NCI-H69 (cell line): ENCODE results near the gene PXMP2.
"Not testable (repeated sequence)": the region's sequence is repeated elsewhere in the genome, so short reads cannot be mapped to it uniquely, and the experiment has no call there.

ENCODE experiments used
- DNase-seq: peaks from one replicate; lab custom pipeline; 2025; lab: John Stamatoyannopoulos, UW

The PXMP2 gene

DNA sequence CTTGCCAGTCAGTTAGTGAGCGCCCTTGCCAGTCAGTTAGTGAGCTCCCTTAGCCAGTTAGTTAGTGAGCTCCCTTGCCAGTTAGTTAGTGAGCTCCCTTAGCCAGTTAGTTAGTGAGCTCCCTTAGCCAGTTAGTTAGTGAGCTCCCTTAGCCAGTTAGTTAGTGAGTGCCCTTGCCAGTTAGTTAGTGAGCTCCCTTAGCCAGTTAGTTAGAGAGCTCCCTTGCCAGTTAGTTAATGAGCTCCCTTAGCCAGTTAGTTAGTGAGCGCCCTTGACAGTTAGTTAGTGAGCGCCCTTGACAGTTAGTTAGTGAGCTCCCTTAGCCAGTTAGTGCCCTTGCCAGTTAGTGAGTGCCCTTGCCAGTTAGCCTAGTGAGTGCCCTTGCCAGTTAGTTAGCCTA lies 7.5 kb downstream of the PXMP2 start:
- DNase-seq: not testable (repeated sequence)

DNA sequence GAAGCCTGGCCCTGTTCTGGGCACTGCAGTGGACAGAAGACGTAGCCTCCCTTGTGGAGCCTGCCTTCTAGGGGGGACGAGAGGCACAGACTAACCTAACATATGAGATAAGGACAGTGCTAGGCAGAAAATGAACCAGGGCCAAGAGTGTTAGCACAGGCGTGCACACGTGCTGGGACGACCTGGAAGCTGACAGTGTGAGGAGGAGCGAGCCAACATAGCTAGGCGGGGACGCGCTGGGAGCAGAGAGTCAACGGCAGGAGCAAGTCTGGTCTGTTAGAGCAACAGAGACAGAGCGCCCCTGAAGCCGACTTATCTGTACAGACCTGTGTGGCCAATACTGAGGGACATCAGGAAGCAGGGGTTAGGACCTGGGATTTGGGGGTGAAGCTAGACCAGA lies 8.0 kb downstream of the PXMP2 start:
- DNase-seq: no peak

DNA sequence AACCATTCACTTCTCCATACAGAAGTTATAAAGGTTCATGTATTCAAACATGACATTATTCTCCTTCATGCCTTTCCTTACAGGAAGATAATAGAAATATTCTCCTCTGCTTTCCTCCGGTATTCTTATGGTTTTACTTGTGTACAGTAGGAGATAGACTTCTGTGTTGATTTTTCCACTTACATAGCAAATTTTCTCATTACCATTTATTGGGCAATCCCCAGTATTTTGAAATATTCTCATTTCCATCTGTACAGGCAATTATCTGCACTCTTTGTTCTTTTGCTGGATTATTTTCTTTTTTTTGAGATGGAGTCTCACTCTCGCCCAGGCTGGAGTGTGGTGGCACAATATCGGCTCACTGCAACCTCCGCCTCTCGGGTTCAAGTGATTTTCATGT lies 11.0 kb downstream of the PXMP2 start:
- DNase-seq: no peak

DNA sequence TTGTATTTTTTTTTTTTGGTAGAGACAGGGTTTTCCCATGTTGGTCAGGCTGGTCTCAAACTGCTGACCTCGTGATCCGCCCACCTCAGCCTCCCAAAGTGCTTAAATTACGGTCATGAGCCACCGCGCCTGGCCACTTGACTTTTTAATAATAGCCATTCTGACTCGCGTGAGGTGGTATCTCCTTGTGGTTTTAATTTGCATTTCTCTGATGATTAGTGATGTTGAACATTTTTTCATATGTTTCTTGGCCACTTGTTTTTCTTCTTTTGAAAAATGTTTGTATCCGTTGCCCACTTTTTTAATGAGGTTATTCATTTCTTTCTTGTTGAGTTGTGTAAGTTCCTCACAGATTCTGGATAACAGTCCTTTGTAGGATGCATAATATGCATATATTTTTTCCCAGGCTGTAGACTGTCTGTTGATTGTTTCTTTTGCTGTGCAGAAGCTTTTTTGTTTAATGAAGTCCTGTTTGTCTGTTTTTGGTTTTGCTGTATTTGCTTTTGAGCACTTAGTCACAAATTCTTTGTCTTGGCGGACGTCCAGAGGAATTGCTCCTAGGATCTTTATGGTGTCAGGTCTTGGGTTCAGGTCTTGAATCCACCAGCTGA lies 12.9 kb downstream of the PXMP2 start:
- DNase-seq: no peak

DNA sequence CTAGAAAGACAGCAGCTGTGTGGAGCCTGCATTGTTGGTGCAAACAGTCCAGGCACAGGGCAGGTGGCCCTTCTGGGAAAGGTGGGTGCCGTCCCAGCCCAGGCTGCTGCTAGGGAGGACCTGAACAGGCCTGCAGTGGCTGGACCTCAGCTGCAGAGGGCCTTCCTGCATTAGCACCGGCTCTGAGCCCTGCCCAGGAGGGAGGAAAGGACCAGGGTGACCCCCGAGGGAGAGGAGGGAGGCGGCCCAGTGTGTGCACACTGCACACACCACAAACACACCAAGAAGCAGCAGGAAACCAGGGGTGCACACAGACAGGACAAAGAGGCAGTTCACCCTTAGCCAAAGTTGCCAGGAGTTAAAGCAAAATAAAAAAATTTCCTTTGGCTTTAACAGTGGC lies 15.3 kb downstream of the PXMP2 start:
- no peak for DNase-seq

DNA sequence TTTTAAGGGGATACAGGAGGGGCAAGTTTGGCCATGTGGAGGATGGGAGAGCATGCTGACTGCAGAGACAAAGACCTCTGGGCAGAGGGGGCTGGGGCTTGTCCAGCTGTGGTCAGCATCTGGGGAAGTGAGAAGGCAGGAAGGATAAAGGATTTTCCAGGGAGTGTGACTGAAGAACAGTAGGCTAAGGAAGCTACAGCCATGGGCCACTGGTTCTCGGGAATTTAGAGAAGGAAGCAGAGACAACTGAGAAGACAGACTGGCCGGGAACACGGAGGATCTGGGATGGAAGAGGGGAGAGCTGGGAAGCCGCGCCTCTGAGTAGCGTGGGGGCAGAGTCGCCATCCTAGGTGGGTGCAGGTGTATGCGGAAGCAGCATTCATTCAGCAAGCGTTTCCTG lies 16.3 kb downstream of the PXMP2 start:
- DNase-seq: no peak

DNA sequence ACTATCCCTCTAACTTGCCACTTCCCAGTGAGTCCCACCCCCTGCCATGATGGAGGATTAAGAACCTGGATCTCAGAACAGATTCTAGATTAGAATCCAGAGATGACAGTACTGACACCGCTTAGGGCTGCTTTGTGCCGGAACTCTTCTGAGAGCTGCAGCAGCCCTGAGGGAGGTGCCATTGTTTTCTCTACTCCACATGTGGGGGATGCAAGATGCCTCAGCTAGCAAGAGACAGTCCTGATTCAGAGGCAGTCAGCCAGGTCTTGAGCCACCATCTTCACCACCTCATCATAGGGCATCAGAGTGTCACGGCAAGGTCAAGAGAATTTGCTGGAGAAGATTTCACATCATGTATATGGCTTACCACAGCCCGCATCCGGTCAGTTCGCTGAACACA lies 19.9 kb downstream of the PXMP2 start:
- no peak for DNase-seq

DNA sequence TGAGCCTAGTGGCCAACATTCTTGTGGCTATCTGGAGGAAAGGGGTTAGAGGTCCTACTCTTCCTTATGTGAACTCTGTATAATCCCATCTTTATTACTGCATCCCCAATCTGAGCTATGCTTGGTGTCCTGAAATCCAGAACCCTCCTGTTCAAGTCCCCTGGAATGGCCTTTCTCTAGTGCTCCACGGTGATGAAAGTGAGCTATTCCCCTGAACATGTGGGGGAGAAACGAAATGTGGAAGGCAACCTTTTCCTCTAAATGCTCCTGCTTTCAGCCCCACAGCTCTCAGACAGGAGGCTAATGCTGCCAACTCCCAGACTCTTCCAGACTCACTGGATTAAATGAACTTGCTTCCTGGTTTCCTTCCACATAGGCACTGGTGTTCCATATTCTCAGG lies 20.8 kb downstream of the PXMP2 start:
- no peak for DNase-seq

DNA sequence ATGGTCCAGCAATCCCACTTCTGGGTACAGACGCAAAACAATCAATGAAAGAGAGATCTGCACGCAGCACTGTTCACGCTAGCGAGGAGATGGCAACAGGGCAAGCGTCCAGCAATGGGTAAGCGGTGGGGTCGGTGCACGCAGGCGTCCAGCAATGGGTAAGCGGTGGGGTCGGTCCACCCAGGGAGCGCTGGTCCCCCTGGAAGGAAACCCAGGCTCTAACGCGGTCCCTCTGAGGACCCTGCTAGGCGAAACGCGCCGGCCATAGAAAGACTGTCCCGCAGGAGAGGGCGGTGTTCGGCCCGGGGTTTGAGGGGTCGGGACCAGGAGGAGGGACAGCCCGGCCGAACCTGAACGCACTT lies 22.6 kb downstream of the PXMP2 start:
- DNase-seq: no peak

DNA sequence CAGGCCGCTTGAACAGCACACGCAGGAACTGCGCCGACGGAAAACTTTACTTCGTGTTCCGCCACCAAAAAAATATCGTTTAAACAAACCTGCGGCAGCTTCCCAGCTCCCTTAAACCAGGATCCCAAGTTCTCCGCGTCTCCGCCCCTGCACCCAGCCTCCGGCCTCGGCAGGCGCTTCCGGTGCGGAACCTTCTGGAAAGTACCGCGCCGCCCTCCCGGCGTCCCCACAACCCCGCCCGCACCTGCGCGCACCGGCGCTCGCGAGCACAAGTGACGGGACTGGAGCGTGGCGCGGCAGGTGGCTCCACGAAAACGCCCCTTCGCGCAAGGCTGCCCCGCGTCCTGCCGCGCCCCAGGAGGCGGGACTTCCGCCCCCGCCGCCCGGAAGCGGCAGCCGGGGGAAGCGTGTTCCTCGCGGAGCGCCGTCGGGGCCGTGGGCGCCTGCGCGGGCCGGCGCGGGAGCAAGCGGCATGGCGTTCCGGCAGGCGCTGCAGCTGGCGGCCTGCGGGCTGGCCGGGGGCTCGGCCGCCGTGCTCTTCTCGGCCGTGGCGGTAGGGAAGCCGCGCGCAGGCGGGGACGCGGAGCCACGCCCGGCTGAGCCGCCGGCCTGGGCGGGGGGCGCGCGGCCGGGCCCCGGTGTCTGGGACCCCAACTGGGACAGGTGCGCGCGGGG lies 23.2 kb downstream of the PXMP2 start, which contains the start of gene PGAM5:
Gene PGAM5 (plus strand): TSS at position 438 of the 675 bp plus-strand sequence. CDS start 35 bp downstream, at position 473.
- peak; percentile 97 for DNase-seq

DNA sequence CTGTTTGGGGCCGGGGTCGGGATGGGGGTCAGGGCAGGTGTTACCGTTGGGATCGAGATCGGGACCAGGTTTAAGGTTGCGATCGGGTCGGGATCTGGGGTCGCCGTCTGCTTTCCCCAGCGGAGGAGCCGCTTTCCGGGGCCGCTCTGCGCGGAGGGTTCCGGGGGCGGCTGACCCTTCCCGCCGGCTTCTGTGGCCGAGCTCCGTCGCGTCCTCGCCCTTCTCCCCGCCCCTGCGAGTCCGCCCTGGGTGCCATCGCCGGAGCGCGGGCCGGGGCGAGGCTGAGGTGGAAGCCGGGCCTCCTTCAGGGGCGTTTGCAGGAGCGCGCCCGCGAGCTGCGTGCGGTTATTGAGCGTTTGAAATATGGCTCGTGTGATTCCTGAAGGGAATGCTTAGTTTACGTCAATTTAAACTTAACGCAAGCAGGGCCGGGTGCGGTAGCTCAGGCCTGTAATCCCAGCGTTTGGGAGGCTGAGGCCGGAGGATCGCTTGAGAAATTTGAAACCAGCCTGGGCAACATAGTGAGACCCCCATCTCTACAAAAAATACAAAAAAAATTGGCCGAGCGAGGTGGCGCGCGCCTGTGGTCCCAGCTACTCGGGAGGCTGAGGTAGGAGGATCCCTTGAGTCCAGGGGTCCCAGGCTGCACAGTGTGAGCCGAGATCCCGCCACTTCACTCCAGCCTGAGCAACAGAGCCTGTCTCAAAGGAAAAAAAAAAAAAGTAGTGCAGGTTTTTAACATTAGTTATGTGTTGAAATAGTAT lies 23.9 kb downstream of the PXMP2 start:
- peak; percentile 59 for DNase-seq

DNA sequence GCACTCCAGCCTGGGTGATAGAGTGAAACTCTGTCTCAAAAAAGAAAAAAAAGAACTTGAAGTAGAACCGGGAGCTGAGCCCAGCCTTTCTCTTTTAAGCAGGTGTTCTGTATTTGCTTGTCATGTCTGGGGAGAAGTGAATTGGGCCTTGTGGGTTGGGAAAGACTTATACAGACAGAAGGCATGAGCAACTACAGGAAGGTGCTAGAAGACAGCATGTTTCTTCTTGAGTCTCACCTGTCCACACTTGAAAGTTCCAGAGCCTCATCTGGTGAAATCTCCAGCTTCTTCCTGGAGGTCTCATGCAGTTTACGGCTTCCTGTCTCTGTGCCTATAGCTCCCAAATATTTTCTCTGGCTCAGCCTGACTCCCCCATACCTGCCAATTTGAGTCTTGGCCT lies 25.7 kb downstream of the PXMP2 start:
- no peak for DNase-seq

DNA sequence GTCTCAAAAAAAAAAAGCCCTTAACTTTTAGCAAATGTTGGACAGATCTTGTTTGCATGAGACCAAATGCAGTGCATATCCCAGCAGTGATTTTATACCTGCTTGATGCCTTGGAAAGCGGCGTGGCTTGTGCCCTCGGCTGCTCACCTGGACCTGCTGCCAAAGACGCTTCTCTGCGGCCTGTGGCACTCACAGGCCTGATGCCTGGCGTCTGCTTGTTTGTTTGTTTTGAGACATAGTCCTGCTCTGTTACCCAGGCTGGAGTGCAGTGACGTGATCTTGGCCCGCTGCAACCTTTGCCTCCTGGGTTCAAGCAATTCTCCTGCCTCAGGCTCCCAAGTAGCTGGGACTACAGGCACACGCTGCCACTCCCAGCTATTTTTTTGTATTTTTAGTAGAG lies 28.5 kb downstream of the PXMP2 start:
- DNase-seq: no peak

DNA sequence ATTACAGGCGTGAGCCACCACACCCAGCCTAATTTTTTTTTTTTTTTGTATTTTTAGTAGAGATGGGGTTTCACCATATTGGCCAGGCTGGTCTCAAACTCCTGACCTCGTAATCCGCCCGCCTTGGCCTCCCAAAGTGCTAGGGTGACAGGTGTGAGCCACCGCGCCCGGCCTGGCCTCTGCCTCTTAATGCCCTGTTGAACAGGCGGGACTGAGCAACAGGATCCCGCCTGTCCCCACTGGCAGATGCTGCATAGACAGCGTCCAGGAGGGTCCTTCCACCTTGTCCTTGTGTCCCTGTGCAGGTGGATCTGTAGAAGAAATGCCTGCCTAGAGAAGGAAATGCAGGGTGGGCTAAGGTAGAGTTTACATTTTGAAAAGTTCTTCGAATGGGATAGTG lies 29.0 kb downstream of the PXMP2 start:
- no peak for DNase-seq

DNA sequence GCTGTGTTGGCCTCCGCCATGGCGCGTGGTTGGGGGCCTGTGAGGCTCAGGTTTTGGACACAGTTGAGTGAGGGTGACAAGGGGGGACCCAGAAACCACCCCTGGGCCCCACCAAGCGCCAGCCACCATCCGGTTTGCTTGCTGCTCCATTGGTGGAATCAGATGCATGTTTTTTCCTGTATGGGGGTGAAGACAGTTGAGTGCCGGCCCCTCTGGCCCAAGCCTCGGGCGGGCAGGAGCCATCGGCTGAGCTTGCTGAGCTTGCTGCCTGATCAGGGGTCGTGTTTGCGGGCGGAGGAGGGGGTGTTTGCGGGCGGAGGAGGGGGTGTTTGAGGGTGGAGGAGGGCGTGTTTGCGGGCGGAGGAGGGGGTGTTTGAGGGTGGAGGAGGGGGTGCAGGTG lies 29.6 kb downstream of the PXMP2 start:
- no peak for DNase-seq

DNA sequence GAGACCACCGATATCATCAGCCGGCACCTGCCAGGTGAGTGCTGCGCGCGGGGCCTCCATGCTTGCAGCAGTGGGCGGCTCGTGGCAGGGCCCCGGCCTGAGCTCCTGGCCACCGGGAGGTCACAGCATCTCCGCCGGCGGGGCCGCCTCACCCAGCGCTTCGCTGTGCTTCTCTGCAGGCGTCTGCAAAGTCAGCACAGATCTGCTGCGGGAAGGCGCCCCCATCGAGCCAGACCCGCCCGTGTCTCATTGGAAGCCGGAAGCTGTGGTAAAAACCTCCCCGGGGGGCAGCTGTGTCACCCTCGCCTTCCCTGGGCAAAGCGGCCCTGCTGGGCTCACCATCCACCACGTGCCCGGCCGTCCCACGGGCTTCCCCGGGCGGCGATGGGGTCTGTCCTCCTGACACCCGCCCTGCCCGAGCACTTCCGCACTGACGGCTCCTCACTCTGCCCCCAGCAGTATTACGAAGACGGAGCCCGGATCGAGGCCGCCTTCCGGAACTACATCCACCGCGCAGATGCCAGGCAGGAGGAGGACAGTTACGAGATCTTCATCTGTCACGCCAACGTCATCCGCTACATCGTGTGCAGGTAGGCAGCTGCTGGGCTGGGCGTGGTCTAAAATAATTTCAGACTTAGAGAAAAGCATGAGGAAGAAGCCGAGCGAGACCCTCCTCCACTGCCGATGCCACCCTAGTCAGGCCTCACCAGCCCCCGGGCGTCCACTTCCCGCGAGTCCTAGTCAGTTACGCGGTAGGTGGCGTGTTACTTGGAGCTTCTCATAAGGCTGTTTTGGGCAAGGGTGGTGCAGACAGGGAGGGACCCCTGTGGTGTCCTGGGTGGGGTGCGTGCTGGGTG lies 30.4 kb downstream of the PXMP2 start:
- peak; percentile 23 for DNase-seq

DNA sequence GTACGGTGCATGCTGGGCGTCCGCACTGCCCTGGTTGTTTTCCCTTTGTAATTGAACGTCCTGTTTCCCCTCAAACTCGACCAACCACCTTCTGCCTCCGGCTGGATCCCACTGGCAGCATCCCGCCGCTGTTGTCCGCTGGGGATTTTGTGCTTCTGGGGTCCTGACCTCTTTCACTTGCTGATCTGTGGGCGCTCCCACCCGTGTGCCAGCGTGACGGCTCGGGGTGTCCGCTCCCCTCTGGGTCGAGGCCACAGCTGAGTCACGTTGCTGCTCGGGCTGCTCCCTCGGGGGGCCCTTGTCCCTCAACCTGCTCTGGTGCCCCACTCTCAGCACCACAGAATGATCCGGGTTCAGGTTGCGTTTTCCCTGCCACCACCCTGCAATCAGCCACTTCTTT lies 31.3 kb downstream of the PXMP2 start:
- no peak for DNase-seq

DNA sequence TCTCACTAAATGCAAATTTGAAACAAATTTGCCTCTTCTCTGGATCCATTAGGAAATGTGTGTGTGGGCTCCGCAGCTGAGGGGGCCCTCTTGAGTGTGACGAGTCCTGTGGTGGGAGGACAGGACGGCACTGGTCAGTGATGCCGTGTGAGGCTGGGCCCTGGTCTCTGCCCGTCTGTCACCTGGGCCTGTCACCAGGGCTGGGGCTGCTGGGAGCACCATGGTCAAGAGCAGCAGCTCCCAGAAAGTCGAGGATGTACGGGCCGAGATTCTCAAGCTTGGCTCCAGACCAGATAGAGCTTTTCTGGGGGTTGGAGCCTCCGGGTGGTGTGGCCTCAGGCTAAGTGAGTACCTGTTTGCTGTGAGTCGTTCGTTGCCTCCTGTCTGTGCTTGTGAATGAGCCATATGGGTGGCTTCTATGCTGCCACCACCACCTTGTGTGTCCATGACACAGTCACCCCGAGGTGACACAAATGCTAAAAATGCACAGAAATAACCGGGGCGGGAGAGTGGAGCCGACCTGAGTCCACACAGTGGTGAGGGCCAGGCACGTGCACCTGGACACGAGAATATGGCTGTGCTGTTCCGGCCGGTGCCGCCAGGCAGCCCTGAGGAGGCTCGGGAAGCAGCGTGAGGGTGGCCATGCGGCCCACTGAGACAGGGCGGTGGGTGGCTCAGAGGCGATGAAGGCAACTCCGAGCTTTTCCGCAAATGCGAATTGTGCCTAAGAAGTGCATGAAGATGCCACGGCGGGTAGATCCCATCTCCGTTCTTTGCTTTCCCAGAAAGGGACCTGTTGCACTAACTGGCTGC lies 32.0 kb downstream of the PXMP2 start:
- DNase-seq: no peak

DNA sequence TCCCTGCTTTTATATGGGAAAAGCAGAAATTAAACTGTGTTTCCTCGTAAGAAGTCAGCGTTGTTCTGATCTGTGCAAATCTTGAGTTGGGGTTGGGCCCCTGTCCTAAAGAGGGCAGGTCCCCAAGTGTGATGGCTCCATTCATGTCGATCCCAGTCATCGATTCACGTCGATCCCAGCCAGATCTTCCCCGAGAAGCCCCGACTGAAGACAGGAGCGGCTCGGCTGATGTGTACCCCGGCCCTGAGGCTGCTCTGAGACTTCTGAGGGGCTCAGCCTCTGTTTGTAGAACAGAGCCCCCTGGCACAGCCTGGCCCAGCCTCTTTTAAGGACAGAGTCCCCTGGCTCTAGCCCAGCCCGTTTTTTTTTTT lies 32.6 kb downstream of the PXMP2 start:
- no peak for DNase-seq

DNA sequence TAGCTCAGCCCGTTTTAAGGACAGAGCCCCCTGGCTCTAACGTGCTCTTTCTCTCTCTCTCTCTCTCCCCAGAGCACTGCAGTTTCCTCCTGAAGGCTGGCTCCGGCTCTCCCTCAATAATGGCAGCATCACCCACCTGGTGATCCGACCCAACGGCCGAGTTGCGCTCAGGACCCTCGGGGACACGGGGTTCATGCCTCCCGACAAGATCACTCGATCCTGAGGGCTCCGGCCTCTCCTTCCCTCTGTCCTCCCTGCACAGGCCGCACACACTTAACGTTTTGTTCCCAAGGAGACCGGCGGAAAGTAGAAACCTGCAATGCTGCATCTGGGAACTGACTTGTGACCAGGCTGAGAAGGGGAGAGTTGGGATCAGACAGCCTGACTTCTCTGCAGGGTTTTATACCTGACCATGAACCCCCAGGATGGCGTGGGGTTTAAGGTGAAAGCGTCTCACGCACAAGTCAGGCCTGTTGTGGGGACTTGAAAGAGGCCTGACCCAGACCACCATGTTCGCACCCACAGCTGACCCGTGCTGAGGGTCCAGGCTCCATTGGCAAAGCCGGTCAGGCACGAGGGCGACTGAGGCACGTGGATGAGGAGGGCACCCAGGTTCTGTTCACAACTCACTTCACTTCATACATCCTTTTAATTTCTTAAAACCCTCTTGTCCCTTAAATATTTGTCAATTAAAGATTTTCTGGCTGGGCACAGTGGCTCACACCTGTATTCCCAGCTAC lies 33.4 kb downstream of the PXMP2 start:
- DNase-seq: no peak
